Endothelial cell (in vitro differentiated cells): Measurements from ENCODE around the gene PAK2. TPM values are rescaled to one million over a fixed set of nuclear protein-coding genes. Genes with fewer than 3 reads are reported as not detected.
"Not testable (repeated sequence)": the region's sequence is repeated elsewhere in the genome, so short reads cannot be mapped to it uniquely, and the experiment has no call there.

ENCODE experiments used
- DNase-seq: peaks from one replicate; pipeline ENCODE4 v3.0.0; 2021; ENCODE audit warnings: low spot score
- H3K27ac Mint-ChIP-seq: one replicate; pipeline ENCODE4 v1.8.0; 2021; ENCODE audit warnings: mixed read lengths, inconsistent platforms; ENCODE audit not compliant: unreplicated experiment
- H3K27me3 Mint-ChIP-seq: one replicate; pipeline ENCODE4 v1.8.0; 2021; ENCODE audit warnings: mild to moderate bottlenecking, moderate library complexity, mixed read lengths, inconsistent platforms; ENCODE audit not compliant: unreplicated experiment
- H3K36me3 Mint-ChIP-seq: one replicate; pipeline ENCODE4 v1.8.0; 2021; ENCODE audit warnings: mild to moderate bottlenecking, low read depth, mixed read lengths, inconsistent platforms; ENCODE audit not compliant: unreplicated experiment
- H3K4me1 Mint-ChIP-seq: one replicate; pipeline ENCODE4 v1.8.0; 2021; ENCODE audit warnings: mild to moderate bottlenecking, mixed read lengths, inconsistent platforms; ENCODE audit not compliant: unreplicated experiment
- H3K4me3 Mint-ChIP-seq: one replicate; pipeline ENCODE4 v1.8.0; 2021; ENCODE audit warnings: mild to moderate bottlenecking, mixed read lengths, inconsistent platforms; ENCODE audit not compliant: unreplicated experiment
- H3K9me3 Mint-ChIP-seq: one replicate; pipeline ENCODE4 v1.8.0; 2021; ENCODE audit warnings: mixed read lengths, inconsistent platforms; ENCODE audit not compliant: unreplicated experiment
- total RNA-seq: library from RNA; stranded (reverse); fragmentation: NEBNext Ultra II Directional; extraction: Animal tissue kit (Norgen Biotek cat#: 25700); gene quantifications from one replicate; pipeline ENCODE4 v1.2.1, GENCODE V29; 2021; ENCODE audit not compliant: unreplicated experiment
- TF ChIP-seq, protein P1 (sequence below): fragments of 200-600 bp; sonication (generic); IDR thresholded peaks from one replicate; pipeline ENCODE4 v1.5.0; 2021; ENCODE audit warnings: antibody characterized with exemption; ENCODE audit not compliant: unreplicated experiment

The PAK2 gene
- total RNA-seq, 1 donor from 2014 or later: 116 TPM

- no peaks in the 10 kb centered on the region for H3K9me3 Mint-ChIP-seq
- TF ChIP-seq, protein P1, sequence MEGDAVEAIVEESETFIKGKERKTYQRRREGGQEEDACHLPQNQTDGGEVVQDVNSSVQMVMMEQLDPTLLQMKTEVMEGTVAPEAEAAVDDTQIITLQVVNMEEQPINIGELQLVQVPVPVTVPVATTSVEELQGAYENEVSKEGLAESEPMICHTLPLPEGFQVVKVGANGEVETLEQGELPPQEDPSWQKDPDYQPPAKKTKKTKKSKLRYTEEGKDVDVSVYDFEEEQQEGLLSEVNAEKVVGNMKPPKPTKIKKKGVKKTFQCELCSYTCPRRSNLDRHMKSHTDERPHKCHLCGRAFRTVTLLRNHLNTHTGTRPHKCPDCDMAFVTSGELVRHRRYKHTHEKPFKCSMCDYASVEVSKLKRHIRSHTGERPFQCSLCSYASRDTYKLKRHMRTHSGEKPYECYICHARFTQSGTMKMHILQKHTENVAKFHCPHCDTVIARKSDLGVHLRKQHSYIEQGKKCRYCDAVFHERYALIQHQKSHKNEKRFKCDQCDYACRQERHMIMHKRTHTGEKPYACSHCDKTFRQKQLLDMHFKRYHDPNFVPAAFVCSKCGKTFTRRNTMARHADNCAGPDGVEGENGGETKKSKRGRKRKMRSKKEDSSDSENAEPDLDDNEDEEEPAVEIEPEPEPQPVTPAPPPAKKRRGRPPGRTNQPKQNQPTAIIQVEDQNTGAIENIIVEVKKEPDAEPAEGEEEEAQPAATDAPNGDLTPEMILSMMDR: no peak
- no peak for DNase-seq
- peak overlapping the region; percentile 64 for H3K27ac Mint-ChIP-seq
- peaks cover 4% of the 10 kb centered on the region for H3K36me3 Mint-ChIP-seq
- peak overlapping the region; percentile 90 for H3K4me3 Mint-ChIP-seq
- H3K4me1 Mint-ChIP-seq: peaks cover 25% of the 10 kb centered on the region
- peaks cover 3% of the 10 kb centered on the region for H3K27me3 Mint-ChIP-seq
Observed at GRCh38 chr3:196712514-196713413, 26.9 kb upstream of the PAK2 start.

- H3K4me1 Mint-ChIP-seq, H3K9me3 Mint-ChIP-seq, H3K27ac Mint-ChIP-seq, H3K27me3 Mint-ChIP-seq, DNase-seq, H3K4me3 Mint-ChIP-seq: not testable (repeated sequence)
- H3K36me3 Mint-ChIP-seq: peaks cover 20% of the 10 kb centered on the region
Observed at GRCh38 chr3:196717162-196717561, 22.5 kb upstream of the PAK2 start.

- no peak for DNase-seq
- Mint-ChIP-seq H3K27me3 (no peaks in the 10 kb centered on the region), H3K9me3 (peaks cover 4% of the 10 kb centered on the region), H3K4me1 (no peaks in the 10 kb centered on the region), H3K4me3 (peak overlapping the region; percentile 48), H3K27ac (no peak overlapping the region), H3K36me3 (peaks cover 27% of the 10 kb centered on the region)
- TF ChIP-seq, protein P1: no peak
Observed at GRCh38 chr3:196721097-196721496, 18.6 kb upstream of the PAK2 start.

- TF ChIP-seq, protein P1: no peak
- no peak for DNase-seq
- H3K4me3 Mint-ChIP-seq: no peak overlapping the region
- H3K9me3 Mint-ChIP-seq: no peaks in the 10 kb centered on the region
- H3K4me1 Mint-ChIP-seq: no peaks in the 10 kb centered on the region
- no peak overlapping the region for H3K27ac Mint-ChIP-seq
- H3K27me3 Mint-ChIP-seq: no peaks in the 10 kb centered on the region
- peaks cover 10% of the 10 kb centered on the region for H3K36me3 Mint-ChIP-seq
Observed at GRCh38 chr3:196726788-196727675, 12.6 kb upstream of the PAK2 start.

- H3K36me3 Mint-ChIP-seq: peaks cover 30% of the 10 kb centered on the region
- no peak for DNase-seq
- no peaks in the 10 kb centered on the region for H3K9me3 Mint-ChIP-seq
- TF ChIP-seq, protein P1: no peak
- H3K4me3 Mint-ChIP-seq: no peak overlapping the region
- H3K27ac Mint-ChIP-seq: no peak overlapping the region
- peaks cover 4% of the 10 kb centered on the region for H3K27me3 Mint-ChIP-seq
- H3K4me1 Mint-ChIP-seq: peaks cover 5% of the 10 kb centered on the region
Observed at GRCh38 chr3:196735751-196736150, 3.9 kb upstream of the PAK2 start.
